Stimulated activated CD4-positive, alpha-beta T cell treated with anti-CD3 and anti-CD28 coated beads, TNF-alpha, amount 100 ng/mL, for 48 hours (primary cell): Measurements from ENCODE around the gene GRIN3A.
"Not testable (repeated sequence)": the region's sequence is repeated elsewhere in the genome, so short reads cannot be mapped to it uniquely, and the experiment has no call there.

Experiments
- DNase-seq, 3 donors: peaks; one replicate each; pipeline ENCODE4 v3.0.0-alpha.2; 2020; ENCODE audit warnings: low read depth in 3 of 3

GRIN3A gene

DNA sequence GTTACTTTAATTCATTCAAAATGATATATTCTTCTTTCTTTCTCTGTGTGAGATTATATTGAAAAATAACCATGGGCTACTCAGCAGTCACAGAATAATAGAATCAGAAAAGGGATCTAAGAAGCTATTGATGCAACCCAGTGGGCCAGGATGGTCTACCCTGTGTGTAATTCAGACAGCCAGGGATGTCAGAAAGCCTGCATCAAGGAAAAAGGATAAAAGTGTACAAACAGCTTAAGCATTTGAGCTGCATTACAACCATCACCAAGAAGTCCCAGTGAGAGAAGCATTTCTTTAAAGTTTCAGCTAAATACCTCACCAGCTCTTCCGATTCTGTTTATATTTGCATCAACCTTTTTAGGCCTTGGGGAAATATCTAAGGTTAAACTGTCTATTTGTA lies 105.8 kb downstream of the GRIN3A start:
- no peak for DNase-seq

DNA sequence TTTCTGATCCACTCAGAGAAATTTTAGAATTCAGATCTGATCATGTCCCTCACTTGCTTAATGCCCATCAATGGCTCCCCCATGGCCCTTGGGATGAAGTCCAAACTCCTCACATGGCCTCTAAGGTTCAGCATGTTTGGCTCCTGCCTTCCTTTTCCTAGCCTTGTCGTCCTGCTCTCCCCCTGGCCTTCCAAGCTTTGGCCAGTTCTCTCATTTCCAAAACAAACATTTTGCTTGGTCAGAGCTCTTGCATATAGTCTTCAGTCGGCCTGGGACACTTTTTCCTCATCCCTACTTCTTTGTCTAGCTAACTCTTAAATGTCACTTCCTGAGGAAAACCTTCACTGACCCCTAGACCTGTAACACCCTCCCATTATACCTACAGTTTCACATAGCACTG lies 106.6 kb downstream of the GRIN3A start:
- DNase-seq: no peak

GRCh38 chr9:101629636-101630035 lies 108.8 kb downstream of the GRIN3A start:
- no peak for DNase-seq

DNA sequence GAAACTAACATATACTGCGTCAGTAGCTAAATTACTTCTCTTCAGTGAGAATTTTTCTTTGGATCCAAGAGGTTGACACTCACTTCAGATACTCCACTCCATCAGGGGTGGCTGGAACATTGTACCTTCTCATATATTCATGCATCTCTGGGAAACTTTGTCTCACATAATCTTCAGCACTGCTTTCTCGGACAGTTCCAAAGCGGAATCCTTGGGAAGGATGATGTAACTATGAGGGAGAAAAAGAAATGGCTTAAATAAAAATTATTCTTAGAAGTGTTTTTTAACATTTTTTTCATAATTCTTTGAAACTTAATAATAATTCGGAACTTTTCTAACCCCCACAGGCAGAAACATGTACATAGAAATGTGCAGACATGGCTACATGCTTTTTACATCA lies 110.3 kb downstream of the GRIN3A start:
- DNase-seq: no peak

DNA sequence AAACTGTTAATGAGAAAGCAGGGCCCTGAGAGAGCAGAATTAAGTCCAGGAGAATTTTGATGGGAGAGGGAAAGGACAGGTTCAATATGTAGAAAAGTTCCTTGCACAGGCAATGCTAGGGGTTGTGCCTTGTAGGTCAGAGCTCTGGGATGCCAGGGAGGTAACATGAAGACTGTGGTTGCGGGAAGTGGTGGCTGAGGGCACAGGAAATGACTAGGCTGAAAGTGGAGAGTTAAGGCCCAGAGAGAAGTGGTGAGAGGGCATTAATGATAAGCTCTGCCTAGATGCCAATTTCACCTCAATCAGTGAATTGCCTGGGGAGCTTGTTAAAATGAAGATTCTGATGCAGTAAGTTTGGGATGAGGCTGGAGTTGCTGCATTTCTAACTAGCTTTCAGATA lies 112.2 kb downstream of the GRIN3A start:
- no peak for DNase-seq

- DNase-seq: no peak
Observed at GRCh38 chr9:101625876-101626275, 112.6 kb downstream of the GRIN3A start.

GRCh38 chr9:101620452-101620851 lies 118.0 kb downstream of the GRIN3A start:
- DNase-seq: no peak

DNA sequence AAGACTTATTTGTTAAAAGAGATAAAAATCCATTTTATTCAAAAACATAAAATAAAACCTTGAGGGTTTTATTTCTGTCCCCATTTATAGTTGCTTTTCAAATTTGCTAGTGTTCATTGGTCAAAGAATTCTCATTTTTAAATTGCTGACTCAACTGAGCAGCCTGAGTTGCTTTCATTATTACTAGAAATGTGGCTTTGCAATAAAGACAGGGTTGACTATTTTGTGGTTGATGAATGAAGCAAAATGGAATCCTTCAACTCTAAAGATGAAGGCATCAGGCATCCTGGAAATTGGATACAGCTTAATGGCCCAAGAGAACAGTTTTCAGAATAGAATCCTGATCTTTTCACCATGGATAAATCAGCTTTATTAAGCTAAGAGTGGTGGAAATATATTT lies 119.7 kb downstream of the GRIN3A start:
- no peak for DNase-seq

DNA sequence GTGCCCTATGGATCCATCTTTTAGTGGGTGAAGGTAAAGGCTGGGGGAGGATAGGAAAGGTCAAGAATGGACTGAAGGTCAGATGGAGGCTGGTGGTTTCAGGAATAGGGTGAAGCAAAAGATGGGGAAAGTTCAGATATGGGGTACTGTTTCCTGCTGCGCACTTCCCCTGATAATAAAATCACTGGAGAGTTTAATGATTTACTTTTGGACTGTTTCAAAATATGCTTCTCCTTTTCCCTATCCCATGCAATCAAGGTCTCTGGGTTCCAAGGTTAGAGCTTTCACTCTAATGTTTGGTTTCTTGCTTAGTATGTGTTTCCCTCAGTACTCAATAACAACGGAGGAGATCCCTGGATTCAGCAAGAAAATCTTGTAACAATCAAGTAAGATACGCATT lies 132.9 kb downstream of the GRIN3A start:
- no peak for DNase-seq

- no peak for DNase-seq
Observed at GRCh38 chr9:101604296-101604695, 134.2 kb downstream of the GRIN3A start.

DNA sequence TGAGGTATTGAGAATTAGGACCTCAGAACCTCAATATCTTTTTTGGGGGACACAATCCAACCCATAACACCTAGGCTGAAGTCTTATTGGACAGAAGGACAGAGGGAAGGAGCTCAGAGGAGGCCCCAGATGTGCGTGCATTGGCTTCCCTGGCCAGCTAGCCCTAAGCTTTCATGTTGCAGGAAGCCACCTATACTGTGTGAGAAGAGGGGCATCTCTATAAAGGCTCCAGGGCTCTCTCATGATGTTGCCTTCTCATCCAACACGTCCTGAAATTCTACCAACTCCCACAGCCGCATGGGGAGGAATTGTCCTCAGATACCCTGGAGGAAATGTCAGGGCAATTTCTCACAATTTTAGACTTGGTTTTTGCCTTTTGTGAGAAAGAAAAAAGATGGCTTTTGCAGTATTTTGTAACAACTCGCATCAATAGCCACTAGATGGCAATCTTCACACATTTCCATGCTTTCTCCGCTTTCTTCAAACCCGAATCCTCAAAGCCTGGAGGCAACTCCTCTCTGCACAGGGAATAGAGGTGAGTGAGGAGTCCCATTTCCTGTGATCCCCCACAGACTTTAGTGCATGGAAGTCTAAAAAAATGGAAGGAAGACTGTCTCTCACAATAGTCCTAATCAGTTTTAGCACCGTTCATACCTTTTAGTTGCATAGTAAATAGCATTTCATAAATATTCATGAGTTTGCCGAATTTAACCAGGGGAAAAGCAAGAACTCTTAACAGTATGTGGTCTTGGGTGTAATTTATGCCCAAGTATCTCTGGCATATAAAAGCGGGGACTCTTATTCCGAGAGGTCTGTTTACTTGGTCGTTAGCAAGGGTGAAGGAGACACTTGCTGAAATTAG lies 136.3 kb downstream of the GRIN3A start:
- DNase-seq: no peak

GRCh38 chr9:101594796-101595195 lies 143.7 kb downstream of the GRIN3A start, which contains the start of gene PPP3R2:
TSS of gene PPP3R2 (minus strand) at chr9:101594969. CDS start at chr9:101594921, 48 bp downstream.
- no peak for DNase-seq

- no peak for DNase-seq
Observed at GRCh38 chr9:101593345-101593744, 145.1 kb downstream of the GRIN3A start.

GRCh38 chr9:101592788-101593187 lies 145.7 kb downstream of the GRIN3A start:
- no peak for DNase-seq

- no peak for DNase-seq
Observed at GRCh38 chr9:101591787-101592446, 146.5 kb downstream of the GRIN3A start.

DNA sequence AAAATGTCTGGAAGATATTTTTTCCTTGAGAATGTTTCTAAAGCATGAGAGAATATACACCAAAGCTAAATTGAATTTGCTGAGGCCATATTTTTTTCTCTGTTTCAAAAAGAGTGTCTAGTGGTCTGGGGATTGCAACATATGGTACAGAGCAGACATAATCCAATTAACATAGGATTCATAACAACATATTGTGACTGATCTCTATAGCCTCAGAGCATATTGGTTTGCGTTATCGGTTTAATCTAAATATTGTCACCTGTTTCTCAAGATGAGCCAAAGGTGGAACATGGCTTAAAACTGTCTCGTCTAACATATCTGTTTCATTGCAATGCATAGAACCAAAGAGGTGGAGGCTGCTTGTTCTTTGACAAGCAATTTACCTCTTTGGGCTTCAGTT lies 147.5 kb downstream of the GRIN3A start:
- no peak for DNase-seq

GRCh38 chr9:101590074-101590473 lies 148.4 kb downstream of the GRIN3A start:
- not testable (repeated sequence) for DNase-seq

DNA sequence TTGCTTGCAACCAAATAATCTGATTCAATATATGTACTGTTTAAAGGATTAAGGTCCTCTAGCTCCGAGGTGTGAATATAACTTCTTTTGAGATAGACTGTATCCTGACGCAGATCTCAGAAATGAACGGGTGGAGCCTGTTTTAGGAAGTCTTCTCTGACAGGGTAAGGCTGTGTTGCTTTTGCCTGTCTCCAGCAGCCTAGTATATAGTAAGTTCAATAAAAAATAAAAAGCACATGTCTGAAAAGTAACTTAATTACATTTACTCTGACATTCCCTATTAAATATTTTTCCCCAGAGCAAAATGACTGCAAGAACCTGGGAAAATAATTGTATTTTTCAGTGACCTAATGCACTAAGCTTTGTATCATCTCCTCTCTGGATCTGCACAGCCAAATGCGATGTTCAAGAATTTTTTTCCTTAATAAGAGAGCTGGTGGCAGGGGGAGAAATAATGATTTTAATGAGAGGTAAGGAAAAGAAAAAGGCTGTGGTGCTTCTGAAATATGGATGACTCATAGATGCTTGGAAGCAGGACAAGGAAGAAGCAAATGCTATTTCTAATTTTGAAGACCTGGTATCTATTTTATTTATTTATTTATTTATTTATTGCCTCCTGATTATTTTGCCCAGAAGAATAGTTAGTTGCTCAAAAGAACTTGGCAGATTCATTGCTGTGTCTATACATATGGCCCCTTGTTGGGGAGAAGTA lies 151.0 kb downstream of the GRIN3A start:
- no peak for DNase-seq

DNA sequence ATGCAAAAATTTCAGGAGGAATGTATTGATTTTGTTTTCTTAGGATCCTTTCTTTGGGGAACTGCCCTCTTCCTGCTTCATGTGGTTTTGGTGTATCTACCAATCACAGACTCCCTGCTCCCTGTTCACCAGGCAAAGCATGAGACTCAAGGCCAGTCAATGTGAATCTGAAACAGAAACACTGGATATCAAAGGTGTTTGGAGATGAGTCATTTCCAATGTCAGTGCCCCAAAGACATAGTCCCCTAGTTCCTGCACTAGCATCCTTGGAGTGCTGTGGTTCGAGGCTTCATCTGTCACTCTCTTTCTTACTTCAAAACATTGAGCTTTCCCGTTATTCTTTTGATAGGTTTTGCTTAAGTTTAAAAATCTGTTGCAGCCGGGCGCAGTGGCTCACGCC lies 151.8 kb downstream of the GRIN3A start:
- peak in 1 of 3 donors; percentile 3 for DNase-seq

DNA sequence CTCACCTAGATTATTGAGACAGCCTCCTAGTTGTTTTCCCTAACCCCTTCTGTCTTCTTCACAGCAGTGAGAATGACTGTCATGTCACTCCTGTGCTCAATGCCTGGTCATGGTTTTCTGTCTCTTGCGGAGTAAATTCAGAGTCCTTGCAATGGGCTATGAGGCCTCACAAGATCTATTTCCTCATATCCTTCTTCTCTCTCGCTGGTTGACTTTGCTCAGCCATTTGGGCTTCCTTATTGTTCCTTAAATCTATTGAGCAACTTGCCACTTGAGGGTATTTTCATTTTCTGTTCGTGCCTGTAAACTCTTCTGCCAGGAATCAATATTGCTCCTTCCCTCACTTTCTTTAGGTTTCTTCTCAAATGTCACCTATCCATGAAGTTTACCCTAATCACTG lies 152.7 kb downstream of the GRIN3A start:
- no peak for DNase-seq

DNA sequence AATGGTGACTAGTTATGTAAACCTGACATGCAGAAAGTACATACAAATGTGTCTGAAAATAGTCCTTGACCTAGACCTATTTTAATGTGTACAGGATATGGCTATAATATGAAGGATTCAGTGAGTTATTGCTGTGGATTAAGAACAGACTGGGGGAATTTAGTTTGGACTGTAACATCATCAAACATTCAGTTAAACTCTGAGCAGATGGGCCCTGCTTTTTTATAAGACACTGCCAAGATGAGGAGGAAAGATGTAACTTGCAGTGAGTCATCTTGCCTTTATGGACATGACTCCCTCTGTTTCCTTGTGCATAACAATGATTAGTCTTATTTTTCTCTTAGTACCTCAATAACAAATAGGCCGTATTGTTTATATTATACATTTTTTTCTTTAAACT lies 155.9 kb downstream of the GRIN3A start:
- no peak for DNase-seq

DNA sequence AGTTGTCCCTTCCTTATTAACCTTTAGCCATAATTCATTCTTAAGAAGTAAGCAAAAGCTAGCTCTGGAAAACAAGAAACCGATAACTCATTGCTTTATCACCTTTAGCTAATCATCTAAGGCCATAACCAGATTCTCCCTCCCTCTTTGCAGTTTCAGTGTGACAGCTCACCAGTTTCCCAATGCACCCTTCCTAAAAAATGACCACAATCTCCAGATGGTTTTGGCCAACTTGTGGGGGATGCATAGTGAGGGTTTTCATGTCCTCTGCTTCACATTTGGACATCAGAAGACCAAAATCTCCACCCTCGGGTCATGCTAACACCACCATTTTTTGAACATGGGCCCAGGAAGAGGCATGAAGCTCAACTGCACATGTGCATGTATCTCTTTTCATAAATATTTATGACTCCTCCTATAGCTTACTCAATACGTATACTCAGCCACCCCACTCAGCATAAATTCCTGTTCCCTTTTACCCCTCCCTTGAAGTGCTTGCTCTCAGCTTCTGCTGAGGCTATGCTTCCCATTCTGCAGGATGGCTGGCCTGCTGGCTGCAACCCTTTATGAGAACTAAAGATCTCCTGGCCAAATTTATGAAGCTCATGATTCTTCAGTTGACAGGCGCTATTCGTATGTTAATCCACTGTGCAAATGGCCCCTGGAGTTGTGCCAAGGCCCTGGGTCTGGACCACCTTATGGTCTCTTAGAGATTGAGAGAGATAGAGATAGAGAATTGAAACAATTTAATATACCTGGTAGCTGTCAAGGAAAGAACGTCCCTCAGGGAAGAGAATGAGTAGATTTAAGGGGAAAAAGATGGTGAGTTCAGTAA lies 158.5 kb downstream of the GRIN3A start:
- no peak for DNase-seq
